ENCODE measurements around the gene DOCK2. TPM values are rescaled to one million over a fixed set of nuclear protein-coding genes. Genes with fewer than 3 reads are reported as not detected.
A peak's percentile ranks its signal among the peaks of the same experiment; 100 is the strongest.

The DOCK2 gene
- total and polyA plus RNA-seq, 2 experiments from 2014 or later: 6.5 to 10.4 TPM

DNA sequence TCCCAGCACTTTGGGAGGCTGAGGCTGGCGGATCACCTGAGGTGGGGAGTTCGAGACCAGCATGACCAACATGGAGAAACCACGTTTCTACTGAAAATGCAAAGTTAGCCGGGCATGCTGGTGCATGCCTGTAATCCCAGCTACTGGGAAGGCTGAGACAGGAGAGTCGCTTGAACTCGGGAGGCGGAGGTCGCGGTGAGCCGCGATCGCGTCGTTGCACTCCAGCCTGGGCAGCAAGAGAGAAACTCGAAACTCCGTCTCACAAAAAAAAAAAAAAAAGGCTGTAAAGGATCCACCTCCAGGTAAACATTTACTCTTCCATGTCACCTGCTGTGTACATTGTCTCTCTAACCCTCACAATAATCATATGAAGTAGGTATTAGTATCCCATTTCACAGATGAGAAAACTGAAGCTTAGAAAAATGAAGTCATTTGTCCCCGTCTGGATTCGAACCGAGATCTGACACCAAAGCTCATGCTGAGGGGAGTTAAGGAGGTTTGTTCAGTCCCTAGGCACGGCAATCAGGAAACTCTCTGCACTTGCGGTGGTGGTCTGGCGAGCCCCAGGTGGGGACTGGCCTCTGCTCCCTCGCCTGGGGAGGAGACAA lies 494 bp upstream of the DOCK2 start:
- Histone ChIP-seq H3K79me2 (ENCODE audit: insufficient read depth) (no peaks in the 10 kb centered on the region), H4K20me1 (ENCODE audit: insufficient read depth) (no peaks in the 10 kb centered on the region), H2AFZ (peak overlapping the region; percentile 78), H3K4me2 (ENCODE audit: unreplicated experiment) (peak overlapping the region; percentile 46), H3F3A (ENCODE audit: insufficient read depth) (peaks cover 5% of the 10 kb centered on the region; the same call in 1 of the 2 replicates), H3K36me3 (ENCODE audit: low read depth) (no peaks in the 10 kb centered on the region), H3K27me3 (replicated peaks; ENCODE audit: insufficient read depth) (no peaks in the 10 kb centered on the region), H3K9me3 (ENCODE audit: low read depth) (no peaks in the 10 kb centered on the region), H3K9ac (peak overlapping the region; percentile 40; the same call in 1 of the 2 replicates), H3K27ac (no peak overlapping the region), H3K9me2 (ENCODE audit: insufficient read depth) (no peaks in the 10 kb centered on the region), H3K4me3 (peak overlapping the region; percentile 64), H3K4me1 (ENCODE audit: insufficient read depth) (peaks cover 17% of the 10 kb centered on the region)
- in situ Hi-C loops (cut with MboI): no loop called here
- TF ChIP-seq EZH2 (IDR thresholded peaks at IDR 0.05; ENCODE audit: insufficient read depth, poor library complexity, severe bottlenecking) (no peak), EZH2phosphoT487 (IDR thresholded peaks at IDR 0.05; ENCODE audit: insufficient read depth, low read depth) (no peak)
- WGBS, 2 experiments (ENCODE audit: low coverage in 1 of 2, low lambda C conversion rate in 2 of 2, missing lambda C conversion rate in 2 of 2): 29 to 30% methylated on average over 23 of the region's 23 CpGs
- no peak for DNase-seq

DNA sequence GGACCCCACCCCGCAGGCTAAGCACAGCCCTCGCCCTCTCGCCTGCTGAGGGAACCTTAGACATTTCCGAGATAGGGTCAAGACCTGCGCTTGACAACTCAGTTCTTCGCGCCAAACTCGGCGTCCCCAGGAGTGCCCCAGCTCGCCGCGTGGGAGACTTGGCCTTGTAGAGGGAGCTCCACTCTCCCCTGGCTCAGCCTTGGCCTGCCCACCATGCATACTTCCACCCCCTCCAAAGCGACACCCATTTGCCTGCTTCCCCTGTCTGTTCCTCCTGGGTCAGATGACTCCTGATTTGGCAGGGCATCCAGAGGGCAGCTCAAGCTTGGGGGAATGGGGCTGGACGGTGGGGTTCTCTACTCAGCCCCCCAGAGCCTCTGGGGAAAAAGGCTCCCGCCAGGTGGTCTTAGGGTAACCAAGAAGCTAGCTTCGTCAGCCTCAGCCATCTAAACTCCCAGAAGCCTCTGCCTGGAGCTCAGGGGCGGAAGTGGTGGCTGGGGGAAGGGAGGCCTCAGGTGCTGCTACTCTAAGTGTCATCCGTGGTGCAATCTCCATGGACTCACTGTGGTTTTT lies 560 bp downstream of the DOCK2 start:
- peak overlapping the region; percentile 46 for H3K4me2 ChIP-seq (ENCODE audit: unreplicated experiment)

DNA sequence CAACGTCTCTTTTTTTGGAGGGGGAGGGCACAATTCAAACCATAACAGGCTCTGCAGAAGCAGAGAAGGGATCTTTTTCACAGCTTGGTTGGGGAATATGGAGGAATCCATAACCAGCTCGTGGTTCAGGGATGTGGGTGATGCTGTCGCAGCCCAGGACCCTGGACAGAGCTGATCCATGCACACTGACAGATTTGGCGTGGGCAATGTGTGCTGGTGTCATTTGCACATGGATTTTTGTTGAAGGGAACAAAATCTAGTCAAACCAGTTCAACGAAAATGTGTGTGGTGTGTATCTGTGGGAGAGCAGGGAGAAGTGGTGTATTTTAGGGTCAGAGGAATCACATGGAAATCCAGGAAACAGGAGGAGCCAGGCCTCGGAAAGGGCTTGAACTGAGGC lies 4.2 kb downstream of the DOCK2 start:
- Histone ChIP-seq H3K9me2 (ENCODE audit: insufficient read depth) (no peaks in the 10 kb centered on the region), H3K4me3 (no peak overlapping the region), H3K79me2 (ENCODE audit: insufficient read depth) (no peaks in the 10 kb centered on the region), H3K4me2 (ENCODE audit: unreplicated experiment) (no peak overlapping the region), H3K27ac (no peak overlapping the region), H3K36me3 (ENCODE audit: low read depth) (no peaks in the 10 kb centered on the region), H3K9ac (no peak overlapping the region), H3K9me3 (ENCODE audit: low read depth) (no peaks in the 10 kb centered on the region), H2AFZ (no peak overlapping the region), H3K27me3 (replicated peaks; ENCODE audit: insufficient read depth) (no peaks in the 10 kb centered on the region), H4K20me1 (ENCODE audit: insufficient read depth) (no peaks in the 10 kb centered on the region), H3K4me1 (ENCODE audit: insufficient read depth) (no peaks in the 10 kb centered on the region), H3F3A (ENCODE audit: insufficient read depth) (no peaks in the 10 kb centered on the region)
- WGBS, 2 experiments (ENCODE audit: low coverage in 1 of 2, low lambda C conversion rate in 2 of 2, missing lambda C conversion rate in 2 of 2): 13 to 16% methylated on average over 6 of the region's 6 CpGs
- peak; percentile 68 for DNase-seq
- in situ Hi-C loops (cut with MboI): no loop called here
- TF ChIP-seq EZH2phosphoT487 (IDR thresholded peaks at IDR 0.05; ENCODE audit: insufficient read depth, low read depth) (no peak), EZH2 (IDR thresholded peaks at IDR 0.05; ENCODE audit: insufficient read depth, poor library complexity, severe bottlenecking) (no peak)

More for the DNA sequence above, 560 bp downstream of the DOCK2 start:
- in situ Hi-C loops (cut with MboI): no loop called here
- H3K27me3 ChIP-seq (replicated peaks; ENCODE audit: insufficient read depth): no peaks in the 10 kb centered on the region
- no peaks in the 10 kb centered on the region for H3K79me2 ChIP-seq (ENCODE audit: insufficient read depth)
- no peaks in the 10 kb centered on the region for H4K20me1 ChIP-seq (ENCODE audit: insufficient read depth)
- no peak for TF ChIP-seq EZH2phosphoT487 (IDR thresholded peaks at IDR 0.05; ENCODE audit: insufficient read depth, low read depth)
- TF ChIP-seq EZH2 (IDR thresholded peaks at IDR 0.05; ENCODE audit: insufficient read depth, poor library complexity, severe bottlenecking): no peak
- no peaks in the 10 kb centered on the region for H3K9me2 ChIP-seq (ENCODE audit: insufficient read depth)
- H3K27ac ChIP-seq: no peak overlapping the region
- H3K9ac ChIP-seq: peak overlapping the region; percentile 40
- peaks cover 9% of the 10 kb centered on the region; the same call in 1 of the 2 replicates for H3K4me1 ChIP-seq (ENCODE audit: insufficient read depth)
- no peaks in the 10 kb centered on the region for H3K36me3 ChIP-seq (ENCODE audit: low read depth)
- H3K9me3 ChIP-seq (ENCODE audit: low read depth): no peaks in the 10 kb centered on the region
- peak; percentile 9 for DNase-seq
- H3F3A ChIP-seq (ENCODE audit: insufficient read depth): no peaks in the 10 kb centered on the region
- WGBS, 2 experiments (ENCODE audit: low coverage in 1 of 2, low lambda C conversion rate in 2 of 2, missing lambda C conversion rate in 2 of 2): 27 to 34% methylated on average over 15 to 18 of the region's 18 CpGs
- peak overlapping the region; percentile 78 for H2AFZ ChIP-seq
- H3K4me3 ChIP-seq: peak overlapping the region; percentile 64

DNA sequence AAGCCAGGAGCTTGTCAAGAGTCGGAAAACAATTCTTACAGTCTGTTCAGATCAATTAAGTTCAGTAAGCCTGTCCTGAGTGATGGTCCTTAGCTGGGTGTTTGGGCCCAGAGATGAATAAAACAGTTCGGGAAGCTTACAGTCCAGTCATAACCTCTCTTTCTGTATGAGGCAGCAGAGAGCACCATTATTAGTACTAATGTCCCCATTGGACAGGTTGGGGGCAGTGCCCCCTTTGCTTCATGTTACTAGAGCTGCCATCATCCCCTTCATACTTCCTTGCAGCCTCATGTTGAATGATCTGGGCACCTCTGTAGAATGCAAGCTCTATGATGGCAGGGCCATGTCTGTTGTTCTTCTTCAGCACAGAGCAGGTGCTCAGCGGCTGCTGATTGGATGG lies 9.8 kb downstream of the DOCK2 start:
- Histone ChIP-seq H4K20me1 (ENCODE audit: insufficient read depth) (no peaks in the 10 kb centered on the region), H3K27ac (no peak overlapping the region), H3F3A (ENCODE audit: insufficient read depth) (peaks cover 33% of the 10 kb centered on the region), H3K9me3 (ENCODE audit: low read depth) (no peaks in the 10 kb centered on the region), H3K36me3 (ENCODE audit: low read depth) (no peaks in the 10 kb centered on the region), H2AFZ (no peak overlapping the region), H3K4me2 (ENCODE audit: unreplicated experiment) (no peak overlapping the region), H3K9me2 (ENCODE audit: insufficient read depth) (no peaks in the 10 kb centered on the region), H3K9ac (no peak overlapping the region), H3K4me3 (no peak overlapping the region), H3K27me3 (replicated peaks; ENCODE audit: insufficient read depth) (no peaks in the 10 kb centered on the region), H3K4me1 (ENCODE audit: insufficient read depth) (peaks cover 37% of the 10 kb centered on the region), H3K79me2 (ENCODE audit: insufficient read depth) (no peaks in the 10 kb centered on the region)
- TF ChIP-seq EZH2phosphoT487 (IDR thresholded peaks at IDR 0.05; ENCODE audit: insufficient read depth, low read depth) (no peak), EZH2 (IDR thresholded peaks at IDR 0.05; ENCODE audit: insufficient read depth, poor library complexity, severe bottlenecking) (no peak)
- in situ Hi-C loops (cut with MboI): no loop called here
- 88% methylated on average over 3 of the region's 3 CpGs for WGBS, 2 experiments (ENCODE audit: low coverage in 1 of 2, low lambda C conversion rate in 2 of 2, missing lambda C conversion rate in 2 of 2)
- DNase-seq: no peak
